H9 (cell line): ENCODE results near the gene SLC52A3. TPM values are rescaled to one million over a fixed set of nuclear protein-coding genes. Genes with fewer than 3 reads are reported as not detected.

Experiments
- DNase-seq: peaks from one replicate; pipeline ENCODE4 v3.0.0-alpha.2; 2017
- H2AFZ ChIP-seq: one replicate; pipeline ENCODE4 v1.6.1; 2013; ENCODE audit warnings: mild to moderate bottlenecking, low read length, control low read depth, moderate library complexity
- H2AK5ac ChIP-seq: 2 replicates; pipeline ENCODE4 v1.6.1; 2013; ENCODE audit warnings: low read length, control low read depth, mixed read lengths; ENCODE audit not compliant: insufficient read length
- H2BK120ac ChIP-seq: one replicate; pipeline ENCODE4 v1.6.1; 2013; ENCODE audit warnings: low read depth, mild to moderate bottlenecking, low read length, control low read depth, inconsistent platforms; ENCODE audit not compliant: poor library complexity, severe bottlenecking
- H2BK12ac ChIP-seq: 2 replicates; pipeline ENCODE4 v1.6.1; 2013; ENCODE audit warnings: low read length, control low read depth, mixed read lengths, low read depth; ENCODE audit not compliant: insufficient read length
- H2BK15ac ChIP-seq: 2 replicates; pipeline ENCODE4 v1.6.1; 2013; ENCODE audit warnings: low read depth, low read length, control low read depth
- H2BK20ac ChIP-seq: one replicate; pipeline ENCODE4 v1.6.1; 2013; ENCODE audit warnings: low read depth, mild to moderate bottlenecking, low read length, control low read depth, inconsistent platforms; ENCODE audit not compliant: poor library complexity, severe bottlenecking
- H2BK5ac ChIP-seq: 2 replicates; pipeline ENCODE4 v1.6.1; 2013; ENCODE audit warnings: low read length, control low read depth, mixed read lengths; ENCODE audit not compliant: insufficient read length
- H3K14ac ChIP-seq: 2 replicates; pipeline ENCODE4 v1.6.1; 2013; ENCODE audit warnings: low read length, control low read depth; ENCODE audit not compliant: insufficient read depth
- H3K18ac ChIP-seq: 2 replicates; pipeline ENCODE4 v1.6.1; 2013; ENCODE audit warnings: low read depth, mild to moderate bottlenecking, mixed read lengths, low read length, control low read depth; ENCODE audit not compliant: insufficient read length
- H3K23ac ChIP-seq: 2 replicates; pipeline ENCODE4 v1.6.1; 2013; ENCODE audit warnings: low read length, control low read depth, mixed read lengths, low read depth; ENCODE audit not compliant: insufficient read length
- H3K23me2 ChIP-seq: 2 replicates; pipeline ENCODE4 v1.6.1; 2013; ENCODE audit warnings: low read depth, mild to moderate bottlenecking, mixed read lengths, low read length, control low read depth; ENCODE audit not compliant: insufficient read length, poor library complexity, severe bottlenecking
- H3K27ac ChIP-seq: 2 replicates; pipeline ENCODE4 v1.5.1; 2013; ENCODE audit warnings: low read length, control low read depth, mixed read lengths, low read depth; ENCODE audit not compliant: insufficient read length
- H3K27me3 ChIP-seq: 2 replicates; pipeline ENCODE4 v1.6.1; 2013; ENCODE audit warnings: low read length, control low read depth, inconsistent platforms; ENCODE audit not compliant: insufficient read depth
- H3K4ac ChIP-seq: 2 replicates; pipeline ENCODE4 v1.6.1; 2013; ENCODE audit warnings: low read depth, mild to moderate bottlenecking, control low read depth, inconsistent platforms, low read length, moderate library complexity
- H3K4me1 ChIP-seq: 2 replicates; pipeline ENCODE4 v1.6.1; 2013; ENCODE audit warnings: low read length, control low read depth, inconsistent platforms; ENCODE audit not compliant: insufficient read depth
- H3K4me2 ChIP-seq: 2 replicates; pipeline ENCODE4 v1.6.1; 2013; ENCODE audit warnings: low read length, control low read depth, mixed read lengths; ENCODE audit not compliant: insufficient read length, insufficient read depth
- H3K56ac ChIP-seq: 2 replicates; pipeline ENCODE4 v1.6.1; 2013; ENCODE audit warnings: low read depth, mild to moderate bottlenecking, mixed read lengths, low read length, control low read depth; ENCODE audit not compliant: insufficient read length
- H3K79me1 ChIP-seq: 2 replicates; pipeline ENCODE4 v1.6.1; 2013; ENCODE audit warnings: low read depth, mild to moderate bottlenecking, moderate library complexity, low read length, control low read depth, inconsistent platforms; ENCODE audit not compliant: insufficient read depth, poor library complexity, severe bottlenecking
- H3K79me2 ChIP-seq: 2 replicates; pipeline ENCODE4 v1.6.1; 2013; ENCODE audit warnings: low read length, control low read depth, inconsistent platforms; ENCODE audit not compliant: insufficient read depth
- H3K9ac ChIP-seq: 2 replicates; pipeline ENCODE4 v1.6.1; 2013; ENCODE audit warnings: low read length, control low read depth, mixed read lengths; ENCODE audit not compliant: insufficient read length; ENCODE audit errors: extremely low read depth
- H3K9me3 ChIP-seq: one replicate; pipeline ENCODE4 v1.6.1; 2013; ENCODE audit warnings: low read depth, low read length, inconsistent platforms; ENCODE audit not compliant: control insufficient read depth
- H3T11ph ChIP-seq: one replicate; pipeline ENCODE4 v1.6.1; 2013; ENCODE audit warnings: mild to moderate bottlenecking, low read length, control low read depth, inconsistent platforms
- H4K20me1 ChIP-seq: one replicate; pipeline ENCODE4 v1.6.1; 2013; ENCODE audit not compliant: control insufficient read depth, insufficient read length, insufficient read depth
- H4K5ac ChIP-seq: 2 replicates; pipeline ENCODE4 v1.6.1; 2013; ENCODE audit warnings: low read depth, mild to moderate bottlenecking, mixed read lengths, low read length, control low read depth; ENCODE audit not compliant: insufficient read length
- H4K8ac ChIP-seq: replicated peaks from 2 replicates; pipeline ENCODE4 v1.6.1; 2013; ENCODE audit warnings: low read length, control low read depth, mixed read lengths, low read depth; ENCODE audit not compliant: insufficient read length
- H4K91ac ChIP-seq: 2 replicates; pipeline ENCODE4 v1.6.1; 2013; ENCODE audit warnings: low read depth, mild to moderate bottlenecking, moderate library complexity, mixed read lengths, low read length, control low read depth; ENCODE audit not compliant: insufficient read length
- H3K27ac Mint-ChIP-seq, 3 experiments: 2 replicates in 2 of 3; 3 replicates in 1 of 3; pipeline ENCODE4 v1.8.0; 2020 to 2021; ENCODE audit warnings: mixed read lengths in 3 of 3, mild to moderate bottlenecking in 1 of 3, moderate library complexity in 1 of 3
- H3K27me3 Mint-ChIP-seq: 2 replicates; pipeline ENCODE4 v1.8.0; 2021; ENCODE audit warnings: low read depth, mild to moderate bottlenecking, moderate library complexity, mixed read lengths
- H3K36me3 Mint-ChIP-seq, 3 experiments: 2 replicates in 2 of 3; 3 replicates in 1 of 3; pipeline ENCODE4 v1.8.0; 2020 to 2021; ENCODE audit warnings: low read depth in 3 of 3, mixed read lengths in 3 of 3; ENCODE audit not compliant: insufficient read depth in 1 of 3
- H3K4me1 Mint-ChIP-seq, 2 experiments: 2 replicates each; pipeline ENCODE4 v1.8.0; 2020; ENCODE audit warnings: mixed read lengths in 2 of 2
- H3K4me3 Mint-ChIP-seq, 2 experiments: 2 replicates in 1 of 2; 3 replicates in 1 of 2; pipeline ENCODE4 v1.8.0; 2020 to 2021; ENCODE audit warnings: mild to moderate bottlenecking in 2 of 2, mixed read lengths in 2 of 2, moderate library complexity in 1 of 2
- H3K9me3 Mint-ChIP-seq, 2 experiments: 2 replicates in 1 of 2; 3 replicates in 1 of 2; pipeline ENCODE4 v1.8.0; 2020; ENCODE audit warnings: mild to moderate bottlenecking in 2 of 2, mixed read lengths in 2 of 2, moderate library complexity in 1 of 2
- WGBS: extraction: QIAGEN DNeasy Blood & Tissue Kit; methylation state at CpG from one replicate; pipeline ENCODE4 v1.1.7; 2013; ENCODE audit warnings: missing lambda C conversion rate, low lambda C conversion rate, mixed read lengths; ENCODE audit not compliant: insufficient read length; ENCODE audit errors: extremely low coverage; 5-methylcytosine and 5-hydroxymethylcytosine counted together
- total RNA-seq: library from RNA; stranded (reverse); gene quantifications from 2 replicates; pipeline ENCODE4 v1.2.1, GENCODE V29; 2021
- TF ChIP-seq, protein P1 (sequence below): fragments of 200-600 bp; sonication (generic); conservative IDR thresholded peaks from 3 replicates; pipeline ENCODE4 v1.8.0; 2021; ENCODE audit warnings: antibody characterized with exemption, mild to moderate bottlenecking

The SLC52A3 gene
- total RNA-seq, 1 experiment from 2014 or later, result 3.3 TPM

- no peaks in the 10 kb centered on the region for H3K27me3 ChIP-seq
- Mint-ChIP-seq H3K4me3 (no peak overlapping the region), H3K4me1 (peaks cover 9 to 23% of the 10 kb centered on the region in 2 experiments), H3K36me3 (no peaks in the 10 kb centered on the region), H3K27ac (no peak overlapping the region), H3K27me3 (peaks cover 25% of the 10 kb centered on the region), H3K9me3 (peaks cover 0 to 6% of the 10 kb centered on the region in 2 experiments; a peak in 3 of 5 replicates)
- H3K14ac ChIP-seq, result no peak overlapping the region
- no peaks in the 10 kb centered on the region for H3K79me1 ChIP-seq
- no peak overlapping the region for H3K56ac ChIP-seq
- no peak overlapping the region for H3K4me2 ChIP-seq
- H2BK20ac ChIP-seq, result no peak overlapping the region
- H3T11ph ChIP-seq, result no peak overlapping the region
- no peaks in the 10 kb centered on the region for H3K79me2 ChIP-seq
- no peaks in the 10 kb centered on the region for H3K4me1 ChIP-seq
- H2BK120ac ChIP-seq, result no peak overlapping the region
- no CpG with 5 or more reads among the region's 7 CpGs for WGBS
- DNase-seq, result no peak
- H4K91ac ChIP-seq, result no peak overlapping the region
- H3K4ac ChIP-seq, result no peak overlapping the region
- H3K18ac ChIP-seq, result no peak overlapping the region
- H4K5ac ChIP-seq, result no peak overlapping the region
- no peaks in the 10 kb centered on the region for H4K20me1 ChIP-seq
- no peak overlapping the region for H4K8ac ChIP-seq
- H3K9ac ChIP-seq, result no peak overlapping the region
- H2BK12ac ChIP-seq, result no peak overlapping the region
- H3K27ac ChIP-seq, result no peak overlapping the region
- H2BK5ac ChIP-seq, result no peak overlapping the region
- no peak overlapping the region for H2AFZ ChIP-seq
- TF ChIP-seq, protein P1, sequence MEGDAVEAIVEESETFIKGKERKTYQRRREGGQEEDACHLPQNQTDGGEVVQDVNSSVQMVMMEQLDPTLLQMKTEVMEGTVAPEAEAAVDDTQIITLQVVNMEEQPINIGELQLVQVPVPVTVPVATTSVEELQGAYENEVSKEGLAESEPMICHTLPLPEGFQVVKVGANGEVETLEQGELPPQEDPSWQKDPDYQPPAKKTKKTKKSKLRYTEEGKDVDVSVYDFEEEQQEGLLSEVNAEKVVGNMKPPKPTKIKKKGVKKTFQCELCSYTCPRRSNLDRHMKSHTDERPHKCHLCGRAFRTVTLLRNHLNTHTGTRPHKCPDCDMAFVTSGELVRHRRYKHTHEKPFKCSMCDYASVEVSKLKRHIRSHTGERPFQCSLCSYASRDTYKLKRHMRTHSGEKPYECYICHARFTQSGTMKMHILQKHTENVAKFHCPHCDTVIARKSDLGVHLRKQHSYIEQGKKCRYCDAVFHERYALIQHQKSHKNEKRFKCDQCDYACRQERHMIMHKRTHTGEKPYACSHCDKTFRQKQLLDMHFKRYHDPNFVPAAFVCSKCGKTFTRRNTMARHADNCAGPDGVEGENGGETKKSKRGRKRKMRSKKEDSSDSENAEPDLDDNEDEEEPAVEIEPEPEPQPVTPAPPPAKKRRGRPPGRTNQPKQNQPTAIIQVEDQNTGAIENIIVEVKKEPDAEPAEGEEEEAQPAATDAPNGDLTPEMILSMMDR, result no peak
- H3K9me3 ChIP-seq, result no peaks in the 10 kb centered on the region
- no peak overlapping the region for H3K23ac ChIP-seq
- no peak overlapping the region for H2BK15ac ChIP-seq
- H3K23me2 ChIP-seq, result no peaks in the 10 kb centered on the region
- H2AK5ac ChIP-seq, result no peak overlapping the region
These were observed 34.4 kb downstream of the SLC52A3 start for GRCh38 chr20:733861-734260.
